Mucosa of descending colon (tissue), 3 donors: Measurements from ENCODE around the gene ZP3. TPM values are rescaled to one million over a fixed set of nuclear protein-coding genes. Genes with fewer than 3 reads are reported as not detected.
A peak's percentile ranks its signal among the peaks of the same experiment; 100 is the strongest.
"Not testable (repeated sequence)": the region's sequence is repeated elsewhere in the genome, so short reads cannot be mapped to it uniquely, and the experiment has no call there.

Experiments
- ATAC-seq: fragments of 200-7000 bp; cut with Tn5 transposase; one replicate; pipeline ENCODE4 v1.9.1; 2020; ENCODE audit warnings: mild to moderate bottlenecking, moderate library complexity
- DNase-seq, 3 donors: peaks; one replicate each; pipeline ENCODE4 v3.0.0-alpha.2; 2020
- H3K36me3 ChIP-seq: fragments of 200-600 bp; one replicate; pipeline ENCODE4 v1.8.0; 2021; ENCODE audit warnings: low read depth, mild to moderate bottlenecking
- H3K4me1 ChIP-seq: fragments of 200-600 bp; one replicate; pipeline ENCODE4 v1.8.0; 2021; ENCODE audit warnings: low read depth, mild to moderate bottlenecking
- H3K4me3 ChIP-seq: fragments of 200-600 bp; one replicate; pipeline ENCODE4 v1.8.0; 2021; ENCODE audit warnings: mild to moderate bottlenecking
- H3K9me3 ChIP-seq: fragments of 200-600 bp; one replicate; pipeline ENCODE4 v1.8.0; 2021; ENCODE audit warnings: mild to moderate bottlenecking
- intact Hi-C, 2 donors: fragments of 100-400 bp; cut with DNase I in 1 of 2; cut with micrococcal nuclease in 1 of 2; formaldehyde crosslinking; loops; one replicate each; pipeline versions ENCODE4 v1.11.0 to v1.11.1; 2022; cut with DNase I, micrococcal nuclease
- total RNA-seq, 3 donors: library from RNA; stranded (reverse); fragmentation: NEBNext Ultra II Directional in 2 of 3; extraction: Animal tissue kit (Norgen Biotek cat#: 25700) in 2 of 3; gene quantifications; one replicate each; pipeline versions ENCODE4 v1.2.1 to v1.2.4, GENCODE V29; 2021 to 2023
- donor health status: DM: no; HTN: no; CAD: no; lungs with moderate emphysema.
- donor health status: DM: no; HTN: no; CAD: no.
- donor health status: DM: no; HTN: yes; CAD: no.

ZP3 gene
- total RNA-seq, 3 donors from 2014 or later = 4.4 to 16.1 (median 10.8) TPM

DNA sequence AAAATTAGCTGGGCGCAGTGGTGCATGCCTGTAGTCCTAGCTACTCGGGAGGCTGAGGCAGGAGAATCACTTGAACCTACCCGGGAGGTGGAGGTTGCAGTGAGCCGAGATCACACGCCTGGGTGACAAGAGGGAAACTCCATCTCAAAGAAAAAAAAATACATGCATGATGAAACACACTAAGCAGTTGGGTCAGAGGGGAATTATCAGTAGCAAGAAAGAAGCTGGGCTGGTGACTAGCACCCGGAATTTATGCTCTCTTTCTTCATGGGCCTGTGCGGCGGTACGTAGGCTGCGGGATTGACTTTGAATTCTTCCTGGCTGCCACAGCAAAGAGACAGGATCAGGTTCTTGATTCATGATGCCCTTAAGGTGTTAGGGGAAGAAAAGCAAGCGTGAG lies 54.9 kb downstream of the ZP3 start:
- H3K4me3 ChIP-seq, ATAC-seq, H3K36me3 ChIP-seq, DNase-seq, intact Hi-C loops, H3K9me3 ChIP-seq, H3K4me1 ChIP-seq: not testable (repeated sequence)

DNA sequence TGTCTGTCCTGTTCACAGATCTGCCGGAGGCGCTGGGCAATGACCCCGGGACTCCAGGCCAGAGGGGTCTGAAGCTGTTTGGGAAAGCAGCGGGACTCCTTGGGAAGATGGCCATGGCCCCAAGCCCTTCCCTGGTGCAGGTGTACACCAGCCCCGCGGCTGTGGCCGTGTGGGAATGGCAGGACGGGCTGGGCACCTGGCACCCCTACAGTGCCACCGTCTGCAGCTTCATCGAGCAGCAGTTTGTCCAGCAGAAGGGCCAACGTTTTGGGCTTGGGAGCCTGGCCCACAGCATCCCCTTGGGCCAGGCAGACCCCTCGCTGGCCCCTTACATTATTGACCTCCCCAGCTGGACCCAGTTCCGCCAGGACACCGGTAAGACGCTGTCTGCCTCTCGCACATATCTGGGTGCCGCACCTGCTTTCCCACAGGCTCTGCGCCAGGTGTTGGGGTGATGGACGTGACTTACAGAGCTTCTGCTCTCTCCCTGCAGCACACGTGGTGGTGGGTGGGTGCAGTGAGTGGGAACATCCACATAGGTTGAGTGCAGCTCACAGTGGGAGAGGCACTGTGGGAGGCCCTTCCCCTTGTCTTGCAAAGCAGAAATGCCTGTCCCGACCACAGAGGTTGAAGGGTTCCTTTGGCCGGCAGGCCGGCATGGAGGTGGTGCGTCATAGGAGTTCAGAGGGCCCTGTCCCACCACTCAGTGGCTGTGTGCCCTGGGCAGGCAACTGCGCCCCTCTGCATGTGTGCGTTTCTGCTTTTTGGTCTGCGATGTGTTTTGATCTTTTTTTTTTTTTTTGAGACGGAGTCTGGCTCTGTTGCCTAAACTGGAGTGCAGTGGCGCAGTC lies 55.9 kb downstream of the ZP3 start:
- intact Hi-C loops, ATAC-seq, H3K4me3 ChIP-seq, H3K4me1 ChIP-seq, DNase-seq, H3K36me3 ChIP-seq, H3K9me3 ChIP-seq: not testable (repeated sequence)

DNA sequence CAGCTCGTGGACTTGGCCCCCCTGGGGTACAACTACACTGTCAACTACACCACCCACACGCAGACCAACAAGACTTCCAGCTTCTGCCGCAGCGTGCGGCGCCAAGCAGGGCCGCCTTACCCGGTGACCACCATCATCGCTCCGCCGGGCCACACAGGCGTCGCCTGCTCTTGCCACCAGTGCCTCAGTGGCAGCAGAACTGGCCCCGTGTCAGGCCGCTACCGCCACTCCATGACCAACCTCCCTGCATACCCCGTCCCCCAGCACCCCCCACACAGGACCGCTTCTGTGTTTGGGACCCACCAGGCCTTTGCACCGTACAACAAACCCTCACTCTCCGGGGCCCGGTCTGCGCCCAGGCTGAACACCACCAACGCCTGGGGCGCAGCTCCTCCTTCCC lies 57.9 kb downstream of the ZP3 start:
- intact Hi-C loops, H3K4me3 ChIP-seq, DNase-seq, H3K4me1 ChIP-seq, ATAC-seq, H3K36me3 ChIP-seq, H3K9me3 ChIP-seq: not testable (repeated sequence)

DNA sequence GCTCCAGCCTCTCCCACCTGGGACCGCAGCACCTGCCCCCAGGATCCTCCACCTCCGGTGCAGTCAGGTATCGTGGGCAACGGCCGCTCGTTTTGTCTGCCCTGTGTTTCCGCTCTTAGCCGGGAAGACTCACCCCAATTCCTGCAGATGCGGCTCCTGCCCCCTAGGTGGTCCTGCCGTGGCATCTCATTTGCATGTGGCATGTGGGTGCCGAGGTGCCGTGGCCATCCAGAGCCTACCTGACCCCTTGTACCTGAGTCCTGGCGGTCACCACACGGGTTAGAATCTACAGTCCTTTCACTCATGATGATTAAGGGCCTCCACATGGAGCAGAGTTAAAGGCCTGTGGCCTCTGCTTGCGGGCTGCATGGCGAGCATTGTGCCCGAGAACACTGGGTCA lies 58.3 kb downstream of the ZP3 start:
- H3K4me1 ChIP-seq, ATAC-seq, intact Hi-C loops, H3K36me3 ChIP-seq, DNase-seq, H3K9me3 ChIP-seq, H3K4me3 ChIP-seq: not testable (repeated sequence)

DNA sequence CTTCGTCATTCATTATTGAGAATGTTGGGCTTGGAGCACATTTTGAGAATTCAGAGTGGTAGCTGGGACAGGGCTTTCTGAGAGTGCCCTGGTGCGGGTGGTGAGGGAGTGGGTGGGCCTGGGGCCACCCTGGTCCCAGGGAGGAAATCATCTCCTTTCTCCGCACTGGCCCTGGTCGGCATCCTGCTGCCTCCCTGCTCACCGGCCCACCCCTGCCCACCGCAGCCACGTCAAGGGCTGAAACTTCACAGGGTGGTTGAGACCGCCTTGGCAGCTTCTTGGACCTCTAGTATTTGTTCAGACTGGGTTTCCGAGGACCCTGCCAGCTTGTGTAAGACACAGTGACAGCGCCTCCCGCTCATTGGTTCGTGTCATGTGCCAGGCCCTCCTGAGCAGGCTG lies 59.7 kb downstream of the ZP3 start:
- H3K4me3 ChIP-seq, intact Hi-C loops, DNase-seq, ATAC-seq, H3K36me3 ChIP-seq, H3K9me3 ChIP-seq, H3K4me1 ChIP-seq: not testable (repeated sequence)

DNA sequence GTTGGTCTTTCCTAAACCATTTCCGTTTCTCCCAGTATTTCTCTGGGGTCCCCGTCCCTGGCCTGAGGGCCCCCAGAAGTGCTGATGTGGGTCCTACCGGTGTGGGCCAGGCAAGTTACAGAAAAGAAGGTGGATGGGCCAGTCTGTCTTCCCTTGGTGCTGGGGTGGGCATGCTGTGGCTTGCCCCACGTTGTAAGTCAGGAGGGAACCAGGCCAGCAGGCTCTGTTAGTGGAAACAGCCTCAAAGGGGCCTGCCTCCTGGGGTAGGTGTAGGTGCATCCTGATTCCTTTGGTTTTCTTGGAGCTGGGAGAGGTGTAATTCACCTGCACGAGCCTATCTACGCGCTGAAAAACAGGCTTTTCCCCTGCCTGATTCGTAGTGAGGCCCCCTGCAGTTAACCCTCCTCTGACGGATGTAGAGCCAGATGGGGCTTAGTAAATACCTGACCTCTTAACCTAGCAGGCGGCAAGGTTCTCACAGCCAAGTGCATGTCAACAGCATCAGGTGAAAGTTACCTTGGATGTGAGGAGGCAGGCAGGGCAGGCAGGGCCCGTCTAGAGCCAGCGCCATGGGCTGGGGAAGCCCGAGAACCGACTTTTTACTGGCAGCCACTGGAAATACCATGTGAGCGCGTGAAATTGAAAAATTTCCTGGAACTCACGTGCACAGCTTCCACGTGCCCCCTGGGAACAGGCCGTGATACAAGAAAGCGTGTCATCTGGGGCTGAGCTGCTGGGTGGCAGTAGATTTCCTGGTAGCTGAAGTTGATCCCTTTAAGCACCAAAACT lies 61.3 kb downstream of the ZP3 start:
- not testable (repeated sequence) for DNase-seq, H3K4me3 ChIP-seq

DNA sequence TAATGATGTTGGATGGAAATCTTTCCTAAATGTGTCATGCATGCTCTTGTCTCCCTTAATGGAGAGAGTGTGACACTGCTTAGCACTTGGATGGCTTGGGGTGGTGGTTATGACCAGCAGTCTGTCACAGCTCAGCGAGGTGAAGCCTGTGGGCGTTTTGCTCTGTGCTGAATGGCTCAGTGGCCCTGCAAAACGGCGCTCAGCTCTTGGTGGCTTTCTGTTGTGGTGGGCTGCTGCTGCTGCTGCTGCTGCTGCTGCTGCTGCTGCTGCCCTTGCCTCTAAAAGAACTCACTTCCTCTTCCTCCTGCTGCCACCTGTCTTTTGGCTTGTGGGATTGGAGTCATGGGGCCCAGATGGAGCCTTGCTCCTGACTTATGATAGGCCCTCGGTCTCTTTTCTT lies 61.9 kb downstream of the ZP3 start:
- H3K4me3 ChIP-seq, H3K9me3 ChIP-seq, DNase-seq, H3K36me3 ChIP-seq, intact Hi-C loops, H3K4me1 ChIP-seq: not testable (repeated sequence)
- ATAC-seq = peak; percentile 80

More for the DNA sequence above, 61.3 kb downstream of the ZP3 start:
- H3K9me3 ChIP-seq, intact Hi-C loops, H3K36me3 ChIP-seq, H3K4me1 ChIP-seq: not testable (repeated sequence)
- peak; percentile 11 for ATAC-seq

DNA sequence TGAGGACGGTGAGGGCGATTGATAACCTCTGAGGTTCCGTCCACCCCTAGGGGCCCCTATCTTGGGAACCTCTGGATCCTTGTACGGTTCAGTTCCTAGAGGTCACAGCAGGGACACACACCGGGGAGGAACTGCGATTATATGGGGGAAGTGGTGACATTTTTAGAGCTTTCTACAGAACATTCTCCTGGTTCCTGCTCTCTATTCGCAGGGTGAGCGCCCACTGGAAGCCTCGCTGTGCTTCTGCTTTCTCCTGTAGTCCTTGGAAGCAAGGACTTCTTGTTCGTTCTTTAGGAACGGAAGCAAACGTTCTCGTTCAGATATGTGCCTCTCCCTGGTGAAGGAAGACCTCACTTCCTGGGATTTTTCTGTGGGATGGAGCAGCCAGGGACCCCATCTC lies 63.2 kb downstream of the ZP3 start:
- H3K9me3 ChIP-seq, H3K4me1 ChIP-seq, H3K36me3 ChIP-seq, ATAC-seq, DNase-seq, H3K4me3 ChIP-seq, intact Hi-C loops: not testable (repeated sequence)

Other genes with a start within 250 kb of the ZP3 start
- gene SRRM3, start 223.1 kb upstream of the ZP3 start, total RNA-seq = 1 to 10 TPM in 1 of 3 donors, under 1 TPM in 2; 0.43 to 3.2 (median 0.67) TPM
- 100 to 1,000 TPM; 207 to 840 (median 310) TPM for gene HSPB1, start 122.3 kb upstream of the ZP3 start, total RNA-seq
- gene YWHAG, start 66.0 kb upstream of the ZP3 start, total RNA-seq = 100 to 1,000 TPM in 2 of 3 donors, 10 to 100 TPM in 1; 74.3 to 114 (median 102) TPM
- under 1 TPM in 2 of 3 donors, not detected in 1; 0.32 to 0.72 TPM for gene SSC4D, start 15.3 kb upstream of the ZP3 start, total RNA-seq
- gene DTX2, start 36.8 kb downstream of the ZP3 start, total RNA-seq = 10 to 100 TPM; 52.3 to 91.6 (median 83.7) TPM
- gene UPK3B, start 85.6 kb downstream of the ZP3 start, total RNA-seq = 1 to 10 TPM; 2.2 to 4.3 (median 3.6) TPM
- under 1 TPM in 2 of 3 donors, not detected in 1; 0.20 to 0.51 TPM for gene SPDYE16, start 118.3 kb downstream of the ZP3 start, total RNA-seq
- gene POMZP3, start 202.3 kb downstream of the ZP3 start, total RNA-seq = 10 to 100 TPM; 10.9 to 17.4 (median 17.3) TPM